GM23338 (cell line): ENCODE measurements around the gene TASP1. TPM values are rescaled to one million over a fixed set of nuclear protein-coding genes. Genes with fewer than 3 reads are reported as not detected.

ENCODE experiments used
- ATAC-seq: fragments of 200-7000 bp; cut with Tn5 transposase; 3 replicates; pipeline ENCODE4 v1.9.1; 2020
- DNase-seq: peaks from one replicate; pipeline ENCODE4 v3.0.0-alpha.2; 2015; ENCODE audit warnings: low spot score
- H2AFZ ChIP-seq: fragments of 200-600 bp; sonication (generic); 2 replicates; pipeline ENCODE4 v1.8.0; 2016; ENCODE audit warnings: antibody characterized with exemption, mild to moderate bottlenecking, moderate library complexity
- H3F3A ChIP-seq: fragments of 200-600 bp; sonication (generic); replicated peaks from 2 replicates; pipeline ENCODE4 v1.8.0; 2017; ENCODE audit warnings: antibody characterized with exemption, mixed run types, low read depth
- H3K27ac ChIP-seq: fragments of 200-600 bp; sonication (generic); 2 replicates; pipeline ENCODE4 v1.6.1; 2016; ENCODE audit warnings: low read depth
- H3K27me3 ChIP-seq: fragments of 200-600 bp; sonication (generic); 2 replicates; pipeline ENCODE4 v1.8.0; 2016; ENCODE audit warnings: mild to moderate bottlenecking, mixed run types, moderate library complexity; ENCODE audit not compliant: insufficient read depth
- H3K36me3 ChIP-seq: fragments of 200-600 bp; sonication (generic); 2 replicates; pipeline ENCODE4 v1.8.0; 2016; ENCODE audit warnings: mild to moderate bottlenecking; ENCODE audit not compliant: insufficient read depth
- H3K4me1 ChIP-seq: fragments of 200-600 bp; sonication (generic); 2 replicates; pipeline ENCODE4 v1.8.0; 2016; ENCODE audit warnings: mild to moderate bottlenecking, moderate library complexity; ENCODE audit not compliant: insufficient read depth
- H3K4me2 ChIP-seq: fragments of 200-600 bp; sonication (generic); 2 replicates; pipeline ENCODE4 v1.7.1; 2017; ENCODE audit warnings: mixed run types
- H3K4me3 ChIP-seq: fragments of 200-600 bp; sonication (generic); 2 replicates; pipeline ENCODE4 v1.6.1; 2016; ENCODE audit warnings: mixed run types
- H3K79me2 ChIP-seq: fragments of 200-600 bp; sonication (generic); replicated peaks from 2 replicates; pipeline ENCODE4 v1.8.0; 2017; ENCODE audit warnings: mild to moderate bottlenecking; ENCODE audit not compliant: insufficient read depth
- H3K9me2 ChIP-seq: fragments of 200-600 bp; sonication (generic); 2 replicates; pipeline ENCODE4 v1.8.0; 2017; ENCODE audit not compliant: insufficient read depth
- H4K20me1 ChIP-seq: fragments of 200-600 bp; sonication (generic); replicated peaks from 2 replicates; pipeline ENCODE4 v1.8.0; 2017; ENCODE audit warnings: mild to moderate bottlenecking; ENCODE audit not compliant: insufficient read depth
- H3K27ac Mint-ChIP-seq: 2 replicates; pipeline ENCODE4 v1.8.0; 2020; ENCODE audit warnings: inconsistent platforms, mild to moderate bottlenecking, moderate library complexity, mixed read lengths
- H3K27me3 Mint-ChIP-seq: 3 replicates; pipeline ENCODE4 v1.8.0; 2022; ENCODE audit warnings: low read depth, mild to moderate bottlenecking, moderate library complexity, mixed read lengths, inconsistent platforms; ENCODE audit not compliant: insufficient read depth, poor library complexity
- H3K36me3 Mint-ChIP-seq: 3 replicates; pipeline ENCODE4 v1.8.0; 2021; ENCODE audit warnings: low read depth, mild to moderate bottlenecking, inconsistent platforms, moderate library complexity, mixed read lengths
- H3K4me1 Mint-ChIP-seq: 3 replicates; pipeline ENCODE4 v1.8.0; 2020; ENCODE audit warnings: mild to moderate bottlenecking, inconsistent platforms, mixed read lengths
- H3K4me3 Mint-ChIP-seq: 3 replicates; pipeline ENCODE4 v1.8.0; 2021; ENCODE audit warnings: moderate library complexity, mild to moderate bottlenecking, inconsistent platforms, mixed read lengths
- H3K9me3 Mint-ChIP-seq: 3 replicates; pipeline ENCODE4 v1.8.0; 2020; ENCODE audit warnings: moderate library complexity, mild to moderate bottlenecking, inconsistent platforms, mixed read lengths
- CREB1 ChIP-seq: fragments of 250-450 bp; sonication (Bioruptor Pico); IDR thresholded peaks from 2 replicates; pipeline ENCODE4 v1.5.0; 2020; ENCODE audit warnings: low read depth, mild to moderate bottlenecking, moderate library complexity
- EZH2 ChIP-seq: fragments of 200-600 bp; sonication (generic); IDR thresholded peaks from one replicate; pipeline ENCODE4 v1.8.0; 2017; ENCODE audit warnings: antibody characterized with exemption, mild to moderate bottlenecking, low read depth; ENCODE audit not compliant: unreplicated experiment
- EZH2phosphoT487 ChIP-seq: fragments of 200-600 bp; sonication (generic); IDR thresholded peaks from one replicate; pipeline ENCODE4 v1.8.1; 2018; ENCODE audit warnings: antibody characterized with exemption; ENCODE audit not compliant: unreplicated experiment
- JUNB ChIP-seq: IDR thresholded peaks from one replicate; pipeline ENCODE4 v1.6.1; 2016; ENCODE audit warnings: antibody characterized with exemption; ENCODE audit not compliant: unreplicated experiment
- NANOG ChIP-seq: IDR thresholded peaks from 2 replicates; pipeline ENCODE4 v1.6.1; 2016; ENCODE audit warnings: antibody characterized with exemption, borderline replicate concordance
- POLR2AphosphoS5 ChIP-seq: IDR thresholded peaks from 2 replicates; pipeline ENCODE4 v1.6.1; 2016; ENCODE audit warnings: antibody characterized with exemption, low read depth
- STAT1 ChIP-seq: IDR thresholded peaks from one replicate; pipeline ENCODE4 v1.6.1; 2016; ENCODE audit warnings: antibody characterized with exemption; ENCODE audit not compliant: unreplicated experiment
- ZNF114 ChIP-seq: fragments of 250-450 bp; sonication (Bioruptor Pico); IDR thresholded peaks from 2 replicates; pipeline ENCODE4 v1.5.0; 2020; ENCODE audit warnings: mild to moderate bottlenecking, moderate library complexity
- ZNF331 ChIP-seq: fragments of 250-450 bp; sonication (Bioruptor Pico); IDR thresholded peaks from 2 replicates; pipeline ENCODE4 v1.5.0; 2020; ENCODE audit warnings: low read depth, mild to moderate bottlenecking, moderate library complexity
- polyA plus RNA-seq: library from polyadenylated mRNA; unstranded; fragments of >200 nt; fragmentation: Nextera tagmentation; extraction: Ambion mirVana; gene quantifications from 2 replicates; pipeline ENCODE4 v1.2.1, GENCODE V29; 2016
- total RNA-seq: library from RNA; depleted of rRNA; stranded (reverse); fragments of >200 nt; shearing (Covaris generic); gene quantifications from 2 replicates; pipeline ENCODE4 v1.2.3, GENCODE V29; 2014
- TF ChIP-seq, protein P1 (sequence below): IDR thresholded peaks from 2 replicates; pipeline ENCODE4 v1.6.1; 2016; ENCODE audit warnings: antibody characterized with exemption
- TF ChIP-seq, protein P2 (sequence below): IDR thresholded peaks from one replicate; pipeline ENCODE4 v1.6.1; 2018; ENCODE audit warnings: antibody characterized with exemption; ENCODE audit not compliant: unreplicated experiment
- TF ChIP-seq, protein P3 (sequence below), 2 experiments: fragments of 200-600 bp in 1 of 2; sonication (generic) in 1 of 2; conservative IDR thresholded peaks; 2 replicates each; pipeline versions ENCODE4 v1.5.1 to v1.6.1; 2016 to 2017; ENCODE audit warnings: antibody characterized with exemption in 2 of 2, low read depth in 2 of 2, mild to moderate bottlenecking in 2 of 2, moderate library complexity in 1 of 2
- TF ChIP-seq, protein P4 (sequence below): fragments of 250-450 bp; sonication (Bioruptor Pico); IDR thresholded peaks from 2 replicates; pipeline ENCODE4 v1.5.0; 2020; ENCODE audit warnings: mild to moderate bottlenecking, moderate library complexity

Gene TASP1
- total and polyA plus RNA-seq, 2 experiments from 2014 or later, result 9.7 to 9.8 TPM

DNA sequence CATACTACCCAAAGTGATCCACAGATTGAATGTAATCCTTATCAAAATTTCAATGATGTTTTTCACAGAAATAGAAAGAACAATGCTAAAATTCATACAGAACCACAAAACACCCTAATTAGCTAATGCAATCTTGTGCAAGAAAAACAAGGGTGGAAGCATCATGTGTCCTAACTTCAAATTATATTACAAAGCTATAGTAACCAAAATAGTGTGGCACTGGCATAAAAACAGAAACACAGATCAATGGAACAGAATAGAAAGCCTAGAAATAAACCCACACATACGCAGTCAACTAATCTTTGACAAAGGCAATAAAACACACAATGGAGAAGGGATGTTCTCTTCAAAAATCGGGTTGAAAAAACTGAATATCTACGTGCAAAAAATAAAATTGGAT lies 131.1 kb downstream of the TASP1 start:
- H3K4me3 Mint-ChIP-seq, result no peak overlapping the region
- TF ChIP-seq, protein P1, sequence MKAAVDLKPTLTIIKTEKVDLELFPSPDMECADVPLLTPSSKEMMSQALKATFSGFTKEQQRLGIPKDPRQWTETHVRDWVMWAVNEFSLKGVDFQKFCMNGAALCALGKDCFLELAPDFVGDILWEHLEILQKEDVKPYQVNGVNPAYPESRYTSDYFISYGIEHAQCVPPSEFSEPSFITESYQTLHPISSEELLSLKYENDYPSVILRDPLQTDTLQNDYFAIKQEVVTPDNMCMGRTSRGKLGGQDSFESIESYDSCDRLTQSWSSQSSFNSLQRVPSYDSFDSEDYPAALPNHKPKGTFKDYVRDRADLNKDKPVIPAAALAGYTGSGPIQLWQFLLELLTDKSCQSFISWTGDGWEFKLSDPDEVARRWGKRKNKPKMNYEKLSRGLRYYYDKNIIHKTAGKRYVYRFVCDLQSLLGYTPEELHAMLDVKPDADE, result no peak
- no peak for TF ChIP-seq EZH2
- no peak for TF ChIP-seq POLR2AphosphoS5
- no peak for TF ChIP-seq EZH2phosphoT487
- TF ChIP-seq ZNF114 (CRISPR knock-in tag), result no peak
- TF ChIP-seq, protein P2, sequence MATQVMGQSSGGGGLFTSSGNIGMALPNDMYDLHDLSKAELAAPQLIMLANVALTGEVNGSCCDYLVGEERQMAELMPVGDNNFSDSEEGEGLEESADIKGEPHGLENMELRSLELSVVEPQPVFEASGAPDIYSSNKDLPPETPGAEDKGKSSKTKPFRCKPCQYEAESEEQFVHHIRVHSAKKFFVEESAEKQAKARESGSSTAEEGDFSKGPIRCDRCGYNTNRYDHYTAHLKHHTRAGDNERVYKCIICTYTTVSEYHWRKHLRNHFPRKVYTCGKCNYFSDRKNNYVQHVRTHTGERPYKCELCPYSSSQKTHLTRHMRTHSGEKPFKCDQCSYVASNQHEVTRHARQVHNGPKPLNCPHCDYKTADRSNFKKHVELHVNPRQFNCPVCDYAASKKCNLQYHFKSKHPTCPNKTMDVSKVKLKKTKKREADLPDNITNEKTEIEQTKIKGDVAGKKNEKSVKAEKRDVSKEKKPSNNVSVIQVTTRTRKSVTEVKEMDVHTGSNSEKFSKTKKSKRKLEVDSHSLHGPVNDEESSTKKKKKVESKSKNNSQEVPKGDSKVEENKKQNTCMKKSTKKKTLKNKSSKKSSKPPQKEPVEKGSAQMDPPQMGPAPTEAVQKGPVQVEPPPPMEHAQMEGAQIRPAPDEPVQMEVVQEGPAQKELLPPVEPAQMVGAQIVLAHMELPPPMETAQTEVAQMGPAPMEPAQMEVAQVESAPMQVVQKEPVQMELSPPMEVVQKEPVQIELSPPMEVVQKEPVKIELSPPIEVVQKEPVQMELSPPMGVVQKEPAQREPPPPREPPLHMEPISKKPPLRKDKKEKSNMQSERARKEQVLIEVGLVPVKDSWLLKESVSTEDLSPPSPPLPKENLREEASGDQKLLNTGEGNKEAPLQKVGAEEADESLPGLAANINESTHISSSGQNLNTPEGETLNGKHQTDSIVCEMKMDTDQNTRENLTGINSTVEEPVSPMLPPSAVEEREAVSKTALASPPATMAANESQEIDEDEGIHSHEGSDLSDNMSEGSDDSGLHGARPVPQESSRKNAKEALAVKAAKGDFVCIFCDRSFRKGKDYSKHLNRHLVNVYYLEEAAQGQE, result no peak
- TF ChIP-seq, protein P3, sequence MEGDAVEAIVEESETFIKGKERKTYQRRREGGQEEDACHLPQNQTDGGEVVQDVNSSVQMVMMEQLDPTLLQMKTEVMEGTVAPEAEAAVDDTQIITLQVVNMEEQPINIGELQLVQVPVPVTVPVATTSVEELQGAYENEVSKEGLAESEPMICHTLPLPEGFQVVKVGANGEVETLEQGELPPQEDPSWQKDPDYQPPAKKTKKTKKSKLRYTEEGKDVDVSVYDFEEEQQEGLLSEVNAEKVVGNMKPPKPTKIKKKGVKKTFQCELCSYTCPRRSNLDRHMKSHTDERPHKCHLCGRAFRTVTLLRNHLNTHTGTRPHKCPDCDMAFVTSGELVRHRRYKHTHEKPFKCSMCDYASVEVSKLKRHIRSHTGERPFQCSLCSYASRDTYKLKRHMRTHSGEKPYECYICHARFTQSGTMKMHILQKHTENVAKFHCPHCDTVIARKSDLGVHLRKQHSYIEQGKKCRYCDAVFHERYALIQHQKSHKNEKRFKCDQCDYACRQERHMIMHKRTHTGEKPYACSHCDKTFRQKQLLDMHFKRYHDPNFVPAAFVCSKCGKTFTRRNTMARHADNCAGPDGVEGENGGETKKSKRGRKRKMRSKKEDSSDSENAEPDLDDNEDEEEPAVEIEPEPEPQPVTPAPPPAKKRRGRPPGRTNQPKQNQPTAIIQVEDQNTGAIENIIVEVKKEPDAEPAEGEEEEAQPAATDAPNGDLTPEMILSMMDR (conservative IDR thresholded peaks at IDR 0.05; ENCODE audit: low read depth in 2 of 2), result no peak
- TF ChIP-seq, protein P4, sequence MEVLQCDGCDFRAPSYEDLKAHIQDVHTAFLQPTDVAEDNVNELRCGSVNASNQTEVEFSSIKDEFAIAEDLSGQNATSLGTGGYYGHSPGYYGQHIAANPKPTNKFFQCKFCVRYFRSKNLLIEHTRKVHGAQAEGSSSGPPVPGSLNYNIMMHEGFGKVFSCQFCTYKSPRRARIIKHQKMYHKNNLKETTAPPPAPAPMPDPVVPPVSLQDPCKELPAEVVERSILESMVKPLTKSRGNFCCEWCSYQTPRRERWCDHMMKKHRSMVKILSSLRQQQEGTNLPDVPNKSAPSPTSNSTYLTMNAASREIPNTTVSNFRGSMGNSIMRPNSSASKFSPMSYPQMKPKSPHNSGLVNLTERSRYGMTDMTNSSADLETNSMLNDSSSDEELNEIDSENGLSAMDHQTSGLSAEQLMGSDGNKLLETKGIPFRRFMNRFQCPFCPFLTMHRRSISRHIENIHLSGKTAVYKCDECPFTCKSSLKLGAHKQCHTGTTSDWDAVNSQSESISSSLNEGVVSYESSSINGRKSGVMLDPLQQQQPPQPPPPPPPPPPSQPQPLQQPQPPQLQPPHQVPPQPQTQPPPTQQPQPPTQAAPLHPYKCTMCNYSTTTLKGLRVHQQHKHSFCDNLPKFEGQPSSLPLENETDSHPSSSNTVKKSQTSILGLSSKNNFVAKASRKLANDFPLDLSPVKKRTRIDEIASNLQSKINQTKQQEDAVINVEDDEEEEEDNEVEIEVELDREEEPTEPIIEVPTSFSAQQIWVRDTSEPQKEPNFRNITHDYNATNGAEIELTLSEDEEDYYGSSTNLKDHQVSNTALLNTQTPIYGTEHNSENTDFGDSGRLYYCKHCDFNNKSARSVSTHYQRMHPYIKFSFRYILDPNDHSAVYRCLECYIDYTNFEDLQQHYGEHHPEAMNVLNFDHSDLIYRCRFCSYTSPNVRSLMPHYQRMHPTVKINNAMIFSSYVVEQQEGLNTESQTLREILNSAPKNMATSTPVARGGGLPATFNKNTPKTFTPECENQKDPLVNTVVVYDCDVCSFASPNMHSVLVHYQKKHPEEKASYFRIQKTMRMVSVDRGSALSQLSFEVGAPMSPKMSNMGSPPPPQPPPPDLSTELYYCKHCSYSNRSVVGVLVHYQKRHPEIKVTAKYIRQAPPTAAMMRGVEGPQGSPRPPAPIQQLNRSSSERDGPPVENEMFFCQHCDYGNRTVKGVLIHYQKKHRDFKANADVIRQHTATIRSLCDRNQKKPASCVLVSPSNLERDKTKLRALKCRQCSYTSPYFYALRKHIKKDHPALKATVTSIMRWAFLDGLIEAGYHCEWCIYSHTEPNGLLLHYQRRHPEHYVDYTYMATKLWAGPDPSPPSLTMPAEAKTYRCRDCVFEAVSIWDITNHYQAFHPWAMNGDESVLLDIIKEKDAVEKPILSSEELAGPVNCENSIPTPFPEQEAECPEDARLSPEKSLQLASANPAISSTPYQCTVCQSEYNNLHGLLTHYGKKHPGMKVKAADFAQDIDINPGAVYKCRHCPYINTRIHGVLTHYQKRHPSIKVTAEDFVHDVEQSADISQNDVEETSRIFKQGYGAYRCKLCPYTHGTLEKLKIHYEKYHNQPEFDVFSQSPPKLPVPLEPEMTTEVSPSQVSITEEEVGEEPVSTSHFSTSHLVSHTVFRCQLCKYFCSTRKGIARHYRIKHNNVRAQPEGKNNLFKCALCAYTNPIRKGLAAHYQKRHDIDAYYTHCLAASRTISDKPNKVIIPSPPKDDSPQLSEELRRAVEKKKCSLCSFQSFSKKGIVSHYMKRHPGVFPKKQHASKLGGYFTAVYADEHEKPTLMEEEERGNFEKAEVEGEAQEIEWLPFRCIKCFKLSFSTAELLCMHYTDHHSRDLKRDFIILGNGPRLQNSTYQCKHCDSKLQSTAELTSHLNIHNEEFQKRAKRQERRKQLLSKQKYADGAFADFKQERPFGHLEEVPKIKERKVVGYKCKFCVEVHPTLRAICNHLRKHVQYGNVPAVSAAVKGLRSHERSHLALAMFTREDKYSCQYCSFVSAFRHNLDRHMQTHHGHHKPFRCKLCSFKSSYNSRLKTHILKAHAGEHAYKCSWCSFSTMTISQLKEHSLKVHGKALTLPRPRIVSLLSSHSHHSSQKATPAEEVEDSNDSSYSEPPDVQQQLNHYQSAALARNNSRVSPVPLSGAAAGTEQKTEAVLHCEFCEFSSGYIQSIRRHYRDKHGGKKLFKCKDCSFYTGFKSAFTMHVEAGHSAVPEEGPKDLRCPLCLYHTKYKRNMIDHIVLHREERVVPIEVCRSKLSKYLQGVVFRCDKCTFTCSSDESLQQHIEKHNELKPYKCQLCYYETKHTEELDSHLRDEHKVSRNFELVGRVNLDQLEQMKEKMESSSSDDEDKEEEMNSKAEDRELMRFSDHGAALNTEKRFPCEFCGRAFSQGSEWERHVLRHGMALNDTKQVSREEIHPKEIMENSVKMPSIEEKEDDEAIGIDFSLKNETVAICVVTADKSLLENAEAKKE (CRISPR knock-in tag), result no peak
- no peak for TF ChIP-seq CREB1 (CRISPR knock-in tag)
- TF ChIP-seq JUNB, result no peak
- no peak for TF ChIP-seq STAT1
- no peak for TF ChIP-seq NANOG
- no peak for TF ChIP-seq ZNF331 (CRISPR knock-in tag)
- Histone ChIP-seq H4K20me1 (no peaks in the 10 kb centered on the region), H3K4me2 (no peak overlapping the region), H3K79me2 (no peaks in the 10 kb centered on the region), H3K27ac (no peak overlapping the region), H3K4me3 (no peak overlapping the region), H3F3A (no peaks in the 10 kb centered on the region), H3K27me3 (no peaks in the 10 kb centered on the region), H3K4me1 (no peaks in the 10 kb centered on the region), H2AFZ (no peak overlapping the region), H3K9me2 (no peaks in the 10 kb centered on the region), H3K36me3 (no peaks in the 10 kb centered on the region)
- DNase-seq (no peak), ATAC-seq (no peak)
- peaks cover 24% of the 10 kb centered on the region for H3K9me3 Mint-ChIP-seq
- no peaks in the 10 kb centered on the region for H3K27me3 Mint-ChIP-seq
- H3K36me3 Mint-ChIP-seq, result peaks cover 46% of the 10 kb centered on the region
- no peak overlapping the region for H3K27ac Mint-ChIP-seq
- H3K4me1 Mint-ChIP-seq, result no peaks in the 10 kb centered on the region
